Activated CD4-positive, CD25-positive, alpha-beta regulatory T cell treated with anti-CD3 and anti-CD28 coated beads, Interleukin-2, amount 50 U/mL, for 72 hours (primary cell): Measurements from ENCODE around the gene CKLF.

Source experiments
- DNase-seq: peaks from one replicate; pipeline ENCODE4 v3.0.0; 2021

Gene CKLF

DNA sequence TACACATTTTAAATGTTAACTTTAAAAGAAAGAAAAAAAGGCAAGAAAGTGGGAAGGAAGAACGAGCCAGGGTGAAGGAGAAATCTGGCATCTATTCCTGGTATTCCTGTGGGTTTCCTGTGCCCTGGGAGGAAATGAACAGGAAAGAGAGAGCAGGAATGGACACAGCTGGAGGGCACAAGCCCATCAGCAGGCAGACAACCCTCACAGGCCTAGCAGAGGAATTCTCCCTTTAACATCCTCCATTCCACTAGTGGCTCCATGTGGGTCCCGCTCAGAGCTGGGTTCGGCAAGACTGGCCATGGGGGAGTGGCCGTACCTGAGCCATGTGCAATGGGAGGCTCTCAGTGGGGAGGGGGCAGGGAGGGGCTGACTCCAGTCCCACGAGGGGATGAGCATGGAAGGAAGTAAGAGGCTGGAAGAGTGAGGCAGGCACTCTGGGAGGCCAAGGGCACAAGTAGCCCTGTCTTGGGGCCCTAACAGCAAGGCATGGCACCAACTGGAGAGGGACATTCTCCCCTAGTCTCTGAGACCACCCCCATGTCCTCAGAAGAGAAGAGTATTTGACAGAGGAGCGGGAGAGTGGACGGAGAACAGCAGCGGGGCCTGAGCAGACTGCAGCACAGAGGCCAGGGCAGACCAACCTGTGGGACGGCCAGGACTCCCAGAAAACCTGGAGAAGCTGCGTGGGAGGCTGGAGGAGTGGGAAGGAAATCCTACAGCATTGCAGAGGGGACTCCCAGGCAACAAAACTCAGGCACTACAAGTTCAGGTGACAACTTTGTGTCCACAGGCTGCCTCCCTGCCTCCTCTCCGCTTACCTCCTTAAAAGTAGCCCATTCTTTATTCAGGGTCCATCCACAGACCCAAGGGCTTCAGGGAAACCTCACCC, 32.6 kb upstream of the CKLF start:
- DNase-seq: no peak

DNA sequence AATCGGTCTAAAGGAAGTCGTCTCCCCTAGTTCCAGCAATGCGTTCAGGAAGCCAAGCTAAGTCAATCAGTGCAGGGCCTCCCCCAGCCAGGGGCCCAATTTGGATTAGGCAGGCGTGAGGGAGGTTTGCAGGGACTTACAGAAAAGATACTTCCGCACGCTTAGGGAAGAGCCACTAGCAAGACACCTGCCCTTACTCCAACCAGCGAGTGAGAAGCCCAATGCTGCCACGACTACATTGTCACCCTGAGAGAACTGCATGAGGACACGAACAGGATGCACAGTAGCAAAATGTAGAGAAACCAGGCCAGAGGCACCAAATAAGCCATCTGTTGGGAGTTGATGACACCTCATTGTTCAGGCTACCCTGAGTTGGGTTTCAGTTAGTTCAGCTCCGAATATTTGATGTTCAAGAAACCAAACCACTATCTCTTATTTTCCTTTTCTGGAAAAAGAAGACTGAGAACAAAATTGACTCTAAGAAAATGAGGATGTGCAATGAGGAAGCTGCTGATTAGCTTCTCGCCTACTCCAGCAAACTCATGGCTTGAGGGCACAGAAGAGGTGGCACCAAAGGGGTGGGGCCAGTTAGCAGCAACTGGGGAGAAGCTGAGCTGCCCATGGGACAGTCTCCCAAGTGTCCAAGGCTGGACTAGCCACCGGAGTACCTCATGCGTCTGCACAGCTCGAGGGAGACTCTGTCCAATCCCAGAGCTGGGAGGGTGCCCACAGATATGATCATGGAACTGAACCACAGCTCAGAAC, 31.8 kb upstream of the CKLF start:
- DNase-seq: no peak

DNA sequence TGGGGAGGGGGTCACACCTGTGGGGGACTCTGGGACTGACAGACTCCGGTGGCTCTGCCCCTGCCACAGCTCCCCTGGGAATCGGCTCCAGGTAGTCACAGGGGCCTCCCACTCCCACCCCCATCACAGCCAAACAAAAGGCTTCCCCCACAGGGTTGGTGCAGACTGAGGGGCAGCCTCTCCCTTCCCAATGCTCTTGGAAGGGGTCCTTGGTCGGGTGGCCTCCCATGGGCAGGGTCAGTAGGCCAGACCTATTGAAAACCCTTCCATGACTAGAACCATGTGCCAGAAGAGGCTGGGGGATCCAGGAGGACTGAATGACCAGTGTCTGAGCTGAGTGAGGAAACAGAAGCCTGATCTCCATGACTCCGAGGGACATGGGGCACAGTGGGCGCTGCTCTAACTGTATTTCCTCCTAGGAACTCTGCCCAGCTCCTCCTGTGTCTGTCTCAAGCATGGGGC, 31.1 kb upstream of the CKLF start:
- no peak for DNase-seq

DNA sequence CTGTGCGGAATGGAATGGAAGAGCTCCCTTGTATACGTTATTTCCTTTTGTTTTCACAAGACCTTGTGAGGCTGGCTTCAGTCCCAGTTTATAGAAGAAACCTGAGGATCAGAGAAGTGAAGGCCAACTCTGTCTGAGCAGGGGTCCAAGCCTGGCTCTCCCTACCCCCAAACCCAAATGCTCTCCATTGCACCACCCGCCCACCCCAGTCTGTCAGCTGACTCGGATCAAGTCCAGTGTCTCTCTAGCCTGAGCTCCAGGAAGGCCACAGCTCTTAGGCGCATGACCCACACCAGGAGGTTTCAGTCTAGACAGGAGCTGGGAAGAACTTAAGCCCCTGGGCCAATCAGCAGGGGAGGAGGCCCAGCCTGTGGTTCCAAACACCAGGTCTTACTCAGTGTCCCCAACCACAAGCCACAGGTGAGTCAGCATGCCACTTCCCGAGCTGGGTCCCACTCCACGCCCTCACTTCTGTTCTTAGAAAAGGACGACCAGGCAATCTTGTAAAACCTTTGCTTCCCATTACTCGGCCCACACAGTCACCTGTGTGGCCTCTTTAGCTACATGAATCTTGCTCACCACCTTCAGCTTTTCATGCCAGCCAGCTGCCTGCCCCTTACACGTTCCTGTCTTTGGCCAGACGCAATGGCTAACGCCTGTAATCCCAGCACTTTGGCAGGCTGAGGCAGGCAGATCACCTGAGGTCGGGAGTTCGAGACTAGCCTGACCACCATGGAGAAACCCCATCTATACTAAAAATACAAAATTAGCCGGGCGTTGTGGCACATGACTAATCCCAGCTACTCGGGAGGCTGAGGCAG, 30.2 kb upstream of the CKLF start:
- peak; percentile 83 for DNase-seq

DNA sequence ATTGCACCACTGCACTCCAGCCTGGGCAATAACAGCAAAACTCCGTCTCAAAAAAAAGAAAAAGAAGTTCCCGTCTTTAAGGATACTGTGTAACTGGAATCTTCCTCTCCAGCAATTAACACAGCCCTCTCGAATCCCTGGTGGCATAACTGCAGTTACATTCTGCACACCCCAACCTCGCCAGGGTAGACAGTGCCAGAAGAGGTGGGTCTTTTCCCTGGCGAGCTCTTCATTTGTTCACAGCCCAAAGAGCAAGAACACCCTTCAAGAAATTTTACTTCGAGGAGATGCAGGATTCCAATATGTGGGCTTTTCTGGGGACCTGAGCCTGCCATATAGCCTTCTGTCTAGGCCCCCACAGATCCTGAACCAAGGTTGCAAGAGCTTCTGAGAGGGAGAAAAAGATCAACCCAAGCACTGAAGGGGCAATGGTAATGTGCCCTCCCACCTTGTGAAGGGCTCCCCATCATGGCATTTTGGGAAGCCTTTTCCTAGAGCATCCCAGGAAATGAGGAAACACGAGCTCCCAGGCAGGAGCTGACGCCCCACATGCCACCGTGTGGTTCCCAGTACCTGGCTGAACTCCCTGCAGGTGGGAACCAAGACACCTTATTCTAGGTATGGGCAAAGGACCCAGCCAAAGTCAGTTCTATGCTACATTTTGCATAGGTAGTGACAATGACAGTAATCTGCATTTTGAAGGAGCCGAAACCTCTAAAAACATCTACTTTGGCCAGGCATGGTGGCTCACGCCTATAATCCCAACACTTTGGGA, 29.4 kb upstream of the CKLF start:
- no peak for DNase-seq

DNA sequence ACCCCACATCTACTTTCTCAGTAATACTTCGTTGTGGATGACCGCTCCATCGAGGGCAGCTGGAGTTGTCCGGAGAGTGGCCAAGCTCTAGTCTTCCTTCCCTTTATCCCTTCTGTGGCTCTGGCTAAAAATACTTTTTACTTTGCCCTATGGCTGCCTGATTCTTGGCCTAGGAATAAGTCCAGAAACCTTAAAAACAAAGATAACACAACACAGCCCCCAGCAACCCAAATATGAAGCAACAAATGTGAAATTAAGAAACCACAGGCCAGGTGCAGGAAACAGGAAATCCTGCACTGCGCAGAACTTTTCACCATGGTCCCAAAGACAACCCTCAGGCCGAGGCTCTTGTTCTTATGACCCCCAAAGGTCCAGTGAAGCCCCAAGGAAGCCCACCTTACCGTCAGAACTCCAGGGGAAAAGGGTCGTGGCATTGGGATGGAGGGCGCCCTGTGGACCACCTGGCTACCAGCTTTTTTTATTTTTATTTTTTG, 28.5 kb upstream of the CKLF start:
- no peak for DNase-seq

DNA sequence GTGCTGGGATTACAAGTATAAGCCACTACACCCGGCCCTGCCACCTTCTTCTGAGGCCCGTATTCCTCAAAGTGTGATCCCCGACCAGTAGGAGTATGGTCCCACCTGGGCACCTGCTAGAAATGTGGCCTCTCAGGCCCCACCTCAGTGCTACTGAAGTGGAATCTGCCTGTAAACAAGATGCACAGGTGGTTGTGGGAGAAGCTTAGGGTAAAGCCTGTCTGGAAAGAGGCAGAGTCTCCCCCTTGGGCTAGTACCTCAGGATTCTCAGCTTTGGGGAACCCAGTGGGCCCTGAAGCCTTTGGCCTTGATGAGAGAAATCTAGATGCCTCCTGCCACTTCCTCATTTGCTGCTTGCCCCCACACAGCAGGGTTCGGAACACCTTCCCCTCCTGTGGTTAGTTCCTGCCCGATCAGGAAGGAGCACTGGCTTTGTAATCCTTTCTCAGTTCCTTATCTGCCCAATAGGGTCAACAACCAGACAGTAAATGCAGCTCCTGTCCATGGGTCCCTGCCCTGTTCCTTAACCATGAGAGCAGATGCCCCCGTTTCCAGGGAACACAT, 27.7 kb upstream of the CKLF start:
- DNase-seq: no peak

DNA sequence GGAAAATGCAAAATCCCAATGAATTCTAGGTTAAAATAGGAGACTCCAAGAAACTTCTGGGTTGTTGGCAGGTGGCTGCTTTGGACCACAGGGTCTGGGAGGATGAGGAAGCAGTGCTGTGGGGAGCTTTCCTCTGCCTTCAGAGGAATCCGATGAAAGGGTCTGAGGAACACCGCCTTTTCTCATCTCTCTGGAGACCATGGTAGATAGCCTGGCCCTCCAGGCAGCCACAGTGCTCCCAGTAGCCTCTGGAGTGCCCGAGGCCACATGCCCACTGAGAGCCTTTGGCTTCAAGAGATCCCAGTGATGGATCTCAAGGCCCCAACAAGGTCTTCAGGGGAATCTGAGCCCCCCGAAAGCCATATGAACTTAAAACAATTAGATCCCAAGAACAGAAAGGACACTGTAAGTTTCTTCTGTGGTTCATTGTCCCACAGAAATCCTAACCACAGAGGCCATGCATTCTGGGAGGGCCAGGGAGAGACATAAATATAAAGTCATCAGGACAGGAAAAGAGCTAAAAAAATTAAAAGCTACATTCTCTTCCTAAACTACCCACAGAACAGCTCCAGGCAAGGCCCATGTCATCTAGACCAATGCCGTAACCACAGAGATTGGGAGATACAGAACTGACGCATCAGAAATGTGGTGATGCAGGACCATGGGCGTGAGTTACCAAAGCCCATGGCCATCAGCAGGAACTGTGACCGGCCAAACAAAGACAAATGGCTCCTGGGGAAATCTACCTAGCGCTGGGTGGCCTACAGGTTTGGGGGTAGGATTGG, 26.8 kb upstream of the CKLF start:
- DNase-seq: no peak

DNA sequence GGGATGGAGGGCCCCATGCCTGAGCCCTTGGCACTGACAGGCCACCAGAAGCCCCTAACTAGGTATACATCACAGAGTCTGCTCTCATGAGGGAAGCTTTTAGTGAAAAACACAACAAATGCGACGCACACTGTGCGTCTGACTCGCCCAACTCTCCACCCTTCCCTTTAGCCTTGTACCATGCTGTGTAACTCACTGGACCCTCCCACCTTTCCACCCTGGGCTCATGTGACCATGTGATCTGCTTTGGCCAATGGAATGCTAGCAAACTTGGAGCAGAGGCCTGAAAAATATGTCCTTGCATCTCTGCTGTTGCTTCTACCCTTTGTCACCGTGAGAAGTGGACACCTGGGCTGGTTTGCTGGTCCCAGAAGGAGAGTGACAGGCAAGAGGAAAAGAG, 24.1 kb upstream of the CKLF start:
- DNase-seq: no peak

DNA sequence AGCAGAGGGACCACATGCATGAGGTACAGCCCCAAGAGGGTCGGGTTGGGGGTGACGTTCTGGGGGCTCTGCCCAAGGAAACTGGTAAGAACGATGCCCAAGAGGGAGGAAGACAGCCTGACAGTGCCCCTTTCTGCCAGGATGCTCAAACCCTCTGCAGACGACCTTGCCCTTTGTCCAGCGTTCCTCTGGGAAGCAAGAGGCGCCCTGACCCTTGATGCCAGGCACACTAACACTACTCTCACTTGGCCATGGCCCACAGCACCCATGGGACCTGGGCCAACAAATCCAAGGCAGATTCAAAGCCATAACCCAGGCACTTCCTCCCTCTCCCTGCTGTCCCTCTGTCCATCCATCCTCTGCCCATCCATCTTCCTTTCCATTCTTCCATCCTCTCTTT, 22.9 kb upstream of the CKLF start:
- no peak for DNase-seq

DNA sequence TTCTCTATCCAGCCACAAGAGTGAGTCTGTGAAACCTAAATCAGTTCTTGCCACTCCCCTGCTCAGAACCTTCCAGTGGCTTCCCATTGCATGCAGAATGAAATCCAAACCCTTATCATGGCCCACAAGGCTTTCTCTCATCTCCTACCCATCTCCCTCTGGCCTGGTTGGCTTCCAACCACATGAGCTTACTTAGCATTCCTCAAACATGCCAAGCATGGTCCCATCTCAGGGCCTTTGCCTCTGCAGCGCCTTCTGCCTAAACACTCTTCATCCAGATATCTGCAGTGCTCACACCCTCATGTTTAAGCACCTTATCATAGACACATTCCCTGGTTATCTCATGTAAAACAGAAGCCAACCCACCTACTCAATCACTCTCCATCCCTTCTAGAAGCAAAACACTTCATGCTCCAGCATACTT, 18.0 kb upstream of the CKLF start:
- no peak for DNase-seq

DNA sequence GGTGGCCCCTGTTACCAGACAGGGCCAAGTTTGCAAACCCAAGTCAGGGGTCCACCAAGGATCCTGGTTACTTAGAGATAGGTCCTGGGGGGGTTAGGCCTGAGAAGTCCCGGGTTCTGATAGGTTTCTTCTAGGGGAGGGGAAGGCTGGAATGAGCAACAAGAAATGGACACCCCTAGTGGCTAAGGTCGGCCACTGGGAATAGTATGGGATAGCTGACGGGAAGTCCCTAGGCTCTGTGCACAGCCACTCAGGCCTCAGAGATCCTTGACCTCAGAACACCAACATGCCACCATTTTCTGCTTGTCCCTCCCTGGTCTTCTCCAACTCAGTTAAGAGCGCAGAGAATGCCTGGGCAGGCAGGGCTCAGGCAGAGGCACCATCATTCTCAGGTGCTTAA, 15.9 kb upstream of the CKLF start:
- DNase-seq: no peak

DNA sequence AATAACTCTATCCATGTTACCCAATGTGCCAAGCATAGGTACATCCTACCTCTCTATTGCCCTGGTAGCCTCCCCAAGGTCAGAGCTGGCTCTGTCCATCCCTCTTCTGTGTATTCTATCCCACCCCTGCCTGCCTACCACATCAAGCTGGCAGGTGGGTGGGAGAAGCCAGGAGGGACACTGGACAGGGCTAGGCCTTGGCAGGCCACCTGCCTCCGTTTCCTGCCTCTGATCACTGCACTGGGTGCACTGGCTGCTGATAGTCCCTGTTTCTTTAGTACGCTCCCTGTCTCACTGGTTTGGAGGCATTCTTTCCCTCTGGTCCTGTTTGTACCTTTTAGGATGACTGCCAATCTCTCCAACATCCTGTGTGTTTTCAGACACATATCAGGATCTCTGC, 15.1 kb upstream of the CKLF start:
- no peak for DNase-seq

DNA sequence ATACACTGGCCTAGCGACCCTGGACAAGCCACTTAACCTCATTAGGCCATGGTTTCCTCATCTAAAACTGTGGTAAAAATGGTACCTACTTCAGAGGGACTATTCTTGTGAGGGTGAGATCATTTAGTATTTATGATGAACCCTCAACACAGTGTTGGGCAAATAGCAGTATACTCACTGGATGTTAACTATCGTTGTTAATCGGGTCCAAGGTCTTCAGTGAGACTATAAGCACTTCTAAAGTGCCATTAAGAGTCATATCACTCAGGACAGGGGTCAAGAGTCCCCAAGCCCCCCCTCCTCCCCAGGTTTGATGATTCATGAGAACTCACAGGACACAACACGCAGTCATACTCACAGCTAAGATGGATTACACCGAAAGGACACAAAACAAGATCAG, 13.5 kb upstream of the CKLF start:
- no peak for DNase-seq

DNA sequence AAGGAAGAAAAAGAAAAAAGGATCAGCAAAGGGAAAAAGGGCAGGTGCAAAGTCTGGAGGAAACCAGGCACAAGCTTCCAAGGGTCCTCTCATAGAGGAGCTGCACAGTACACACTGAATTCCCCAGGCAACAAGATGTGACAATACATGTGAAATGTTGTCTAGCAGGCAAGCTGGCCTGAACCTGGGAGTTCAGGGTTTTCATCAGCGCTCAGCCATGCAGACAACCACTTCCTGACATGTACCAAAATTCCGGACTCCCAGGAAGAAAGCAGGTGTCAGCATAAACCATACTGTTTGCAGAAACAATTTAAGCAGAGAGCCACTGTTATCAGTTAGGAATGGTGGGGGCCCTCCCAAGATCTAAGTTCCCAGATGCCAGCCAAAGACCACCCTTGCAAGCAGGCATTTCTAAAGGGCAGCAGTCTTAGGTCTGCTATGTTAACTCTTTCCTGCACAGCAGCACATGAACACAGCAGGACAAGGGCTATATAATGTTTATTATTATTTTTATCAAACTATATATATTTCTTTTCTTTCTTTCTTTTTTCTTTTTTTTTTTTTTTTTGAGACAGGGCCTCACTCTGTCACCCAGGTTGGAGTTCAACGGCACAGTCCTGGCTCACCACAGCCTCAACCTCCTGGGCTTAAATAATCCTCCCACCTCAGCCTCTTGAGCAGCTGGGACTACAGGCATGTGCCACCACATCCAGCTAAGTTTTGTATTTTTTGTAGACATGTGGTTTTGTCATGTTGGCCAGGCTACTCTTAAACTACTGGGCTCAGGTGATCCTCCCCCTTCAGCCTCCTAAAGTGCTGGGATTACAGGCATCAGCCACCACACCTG, 12.5 kb upstream of the CKLF start:
- DNase-seq: no peak

DNA sequence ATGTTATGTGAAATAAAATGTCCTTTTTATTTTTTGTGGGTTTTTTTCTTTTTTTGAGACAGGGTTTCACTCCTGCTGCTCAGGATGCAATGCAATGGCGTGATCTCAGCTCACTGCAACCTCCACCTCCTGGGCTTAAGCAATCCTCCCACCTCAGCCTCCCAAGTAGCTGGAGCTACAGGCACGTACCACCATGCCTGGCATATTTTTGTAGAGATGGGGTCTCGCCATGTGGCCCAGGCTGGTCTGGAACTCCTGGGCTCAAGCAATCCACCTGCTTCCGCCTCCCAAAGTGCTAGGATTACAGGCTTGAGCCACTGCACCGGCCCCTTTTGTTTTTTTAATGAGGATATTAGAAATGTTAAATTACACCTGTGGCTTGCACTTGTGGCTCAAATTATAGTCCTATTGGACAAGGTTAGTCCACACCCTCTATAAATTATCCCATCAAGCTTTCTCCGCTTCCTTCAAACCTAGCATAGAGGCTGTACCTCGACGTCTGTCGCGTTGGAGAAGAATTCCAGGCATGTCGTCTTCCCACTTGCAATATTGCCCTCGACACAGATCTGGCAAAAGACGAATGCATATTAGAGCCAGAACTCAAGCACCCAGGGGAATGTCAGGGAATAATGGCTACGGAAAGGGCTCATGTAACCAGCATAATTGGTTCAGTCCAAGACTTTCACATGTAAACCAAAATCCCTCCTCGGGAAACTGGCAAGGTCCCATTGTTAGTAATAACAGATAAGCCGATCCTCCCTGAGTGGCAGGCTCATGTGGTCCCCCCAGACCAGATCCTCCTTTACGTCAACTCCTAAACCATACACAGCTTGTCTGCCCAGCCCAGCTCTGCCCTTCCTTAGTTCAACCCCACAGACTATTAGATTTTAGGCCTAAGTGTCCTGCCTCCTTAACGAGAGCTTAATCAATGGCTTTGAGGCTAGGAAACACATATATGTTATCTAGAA, 10.7 kb upstream of the CKLF start:
- no peak for DNase-seq

DNA sequence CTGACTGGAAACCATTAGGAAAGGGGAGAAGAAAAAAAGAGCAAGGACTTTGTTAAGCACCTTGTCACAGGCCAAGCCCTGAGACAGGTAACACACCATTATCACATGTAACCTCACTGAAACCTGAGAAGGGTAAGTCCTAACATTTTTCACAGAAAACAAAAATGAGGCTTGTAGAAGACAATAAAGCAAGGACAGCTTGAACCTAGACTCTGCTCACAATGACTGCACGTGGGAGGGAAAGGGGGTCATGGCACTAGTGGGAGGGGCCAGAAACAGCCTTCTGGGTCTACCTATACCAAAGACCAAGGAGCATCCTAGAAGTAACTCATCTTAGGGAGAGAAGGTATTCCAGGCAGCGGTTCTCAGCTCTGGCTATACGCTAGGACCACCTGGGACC, 10.0 kb upstream of the CKLF start:
- no peak for DNase-seq

DNA sequence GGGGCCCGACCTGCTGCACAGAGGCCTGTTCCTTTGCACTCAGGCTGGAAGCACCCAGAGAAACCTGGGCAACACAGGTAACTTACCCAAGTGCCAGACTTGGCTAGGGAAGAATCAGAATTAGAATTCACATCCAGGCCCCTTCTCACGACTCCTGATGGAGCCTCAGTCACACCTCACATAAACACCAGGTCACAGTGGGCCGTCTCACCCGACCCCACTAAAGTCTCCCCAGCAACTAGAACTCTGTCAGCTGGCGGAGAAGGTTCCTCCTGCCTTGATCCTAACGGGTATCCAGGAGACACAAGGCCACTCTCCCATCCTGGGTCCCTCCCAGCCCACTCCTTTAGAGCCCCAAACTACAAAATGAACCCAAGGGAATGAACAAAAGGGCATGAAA, 8.8 kb upstream of the CKLF start:
- no peak for DNase-seq
